T-helper 2 cell treated with Interferon-gamma antibody and Interleukin-4, amounts not matched to agents 100 ng/mL and 5 ng/mL, for 36 hours (primary cell): ENCODE data around the gene AMDHD2. TPM values are rescaled to one million over a fixed set of nuclear protein-coding genes. Genes with fewer than 3 reads are reported as not detected.

ENCODE experiments used
- intact Hi-C: fragments of 100-400 bp; cut with micrococcal nuclease; formaldehyde crosslinking; loops from one replicate; pipeline ENCODE4 v1.15.1; 2023
- total RNA-seq: library from RNA; stranded (reverse); gene quantifications from 2 replicates; pipeline ENCODE4 v1.2.3, GENCODE V29; 2022

The AMDHD2 gene
- total RNA-seq, 1 donor from 2014 or later: 44.8 TPM

DNA sequence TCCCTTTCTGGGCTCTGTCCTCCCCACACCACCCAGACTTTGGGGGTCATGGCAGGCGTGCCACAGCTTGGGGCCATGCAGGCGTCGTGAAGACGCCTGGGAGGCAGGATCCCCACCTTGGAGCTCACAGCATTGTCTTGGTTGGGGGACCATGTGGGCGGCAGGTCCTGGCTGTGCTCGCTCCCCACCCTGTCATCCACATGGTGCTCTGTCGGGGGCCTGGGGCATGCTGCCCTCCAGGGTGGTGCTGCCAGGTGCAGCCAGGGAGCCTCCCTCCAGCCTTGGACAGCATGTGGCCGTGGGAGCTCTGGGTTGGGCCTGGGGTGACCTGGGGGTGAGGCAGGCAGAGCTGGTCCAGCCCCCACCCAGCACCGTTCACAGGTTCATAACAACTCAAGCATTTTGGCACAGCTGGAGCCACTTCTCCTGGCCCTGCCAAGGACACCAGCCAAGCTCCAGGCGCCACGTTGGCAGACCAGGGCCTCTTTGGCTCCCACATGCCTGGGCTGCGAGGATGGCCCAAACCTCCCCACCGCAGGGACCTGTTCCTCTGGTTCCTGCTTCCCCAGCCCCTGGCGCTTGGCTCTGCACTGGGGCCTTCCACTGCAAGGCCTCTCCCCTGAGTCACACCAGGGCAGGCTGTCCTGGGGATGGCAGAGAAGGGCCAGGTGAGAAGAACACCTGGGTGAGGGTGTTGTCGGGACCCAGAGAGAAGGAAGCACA lies 21.5 kb upstream of the AMDHD2 start:
- intact Hi-C loops: no loop called here

DNA sequence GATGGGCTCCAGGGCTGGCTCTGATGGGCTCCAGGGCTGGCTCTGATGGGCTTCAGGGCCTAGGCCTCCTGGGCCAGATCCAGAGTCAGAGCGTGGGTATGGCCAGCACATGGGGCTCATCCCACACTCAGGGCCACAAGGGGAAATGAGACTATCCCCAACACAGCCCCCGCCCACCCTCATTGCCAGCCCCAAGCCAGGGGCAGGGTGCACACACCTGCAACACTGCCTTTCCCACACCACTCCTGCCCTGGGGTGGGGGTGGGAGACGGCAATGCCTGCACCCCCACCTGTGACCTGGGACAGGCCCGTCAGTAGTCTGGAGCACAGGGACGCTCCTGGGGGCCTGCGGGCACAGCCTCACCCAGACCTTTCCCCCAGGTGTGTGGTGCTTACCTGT lies 20.7 kb upstream of the AMDHD2 start:
- intact Hi-C loops: no loop called here

DNA sequence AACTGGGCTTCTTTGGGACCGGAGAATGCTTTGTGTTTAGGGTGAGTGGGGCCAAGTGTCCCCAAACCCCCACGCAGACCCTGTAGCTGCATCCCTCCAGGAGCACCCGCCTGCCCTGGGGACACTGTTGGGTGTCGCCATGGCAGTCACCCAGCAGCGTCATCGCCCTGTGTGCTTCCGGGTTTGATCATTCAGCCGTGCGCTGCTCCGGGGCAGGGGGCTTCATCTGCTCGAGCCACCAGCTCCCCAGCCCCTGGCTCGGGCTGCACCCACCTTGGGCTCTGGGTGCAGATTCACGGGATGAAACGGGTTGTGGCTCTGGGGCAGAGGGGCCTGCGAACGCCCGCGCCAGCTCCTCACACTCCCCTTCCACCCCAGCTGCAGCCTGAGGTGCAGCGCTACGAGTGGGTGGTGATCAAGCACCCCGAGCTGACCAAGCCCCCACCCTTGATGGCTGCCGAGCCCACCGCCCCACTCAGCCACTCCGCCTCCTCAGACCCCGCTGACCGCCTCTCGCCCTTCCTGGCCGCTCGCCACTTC lies 20.2 kb upstream of the AMDHD2 start:
- intact Hi-C loops: loop anchor here (2.0 kb wide), 2 partner anchors 159 to 305 kb away; partner anchors contain the start of gene ABCA3

GRCh38 chr16:2500430-2500917 lies 19.7 kb upstream of the AMDHD2 start:
- intact Hi-C loops: loop anchor here (2.0 kb wide), 2 partner anchors 160 to 306 kb away; partner anchors contain the start of gene ABCA3

GRCh38 chr16:2500918-2501750 lies 19.0 kb upstream of the AMDHD2 start:
- intact Hi-C loops: loop anchor here (2.0 kb wide), 2 partner anchors 160 to 306 kb away; partner anchors contain the start of gene ABCA3

- intact Hi-C loops: loop anchor here (2.0 kb wide), 2 partner anchors 161 to 307 kb away; partner anchors contain the start of gene ABCA3
Measured at GRCh38 chr16:2501946-2502895, 17.9 kb upstream of the AMDHD2 start.

DNA sequence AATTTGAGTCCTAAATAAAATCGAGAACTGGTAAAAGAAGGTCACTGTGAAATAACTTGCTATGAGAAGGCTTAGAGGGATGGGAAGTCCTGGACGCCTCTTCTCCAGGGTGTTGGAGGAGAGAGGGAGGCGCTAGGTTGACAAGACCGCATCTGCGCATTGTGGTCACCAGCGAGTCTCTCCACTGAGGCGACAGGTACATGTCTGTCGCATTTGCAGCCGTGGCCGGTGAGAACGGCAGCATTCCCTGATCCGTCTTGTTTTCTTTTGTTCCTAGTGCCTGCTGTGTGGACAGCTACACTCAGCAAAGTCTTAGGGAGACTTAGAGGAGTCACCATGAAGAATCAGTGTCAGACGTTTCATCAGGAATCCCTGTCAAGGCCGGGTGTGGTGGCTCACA lies 14.5 kb upstream of the AMDHD2 start:
- intact Hi-C loops: no loop called here

- intact Hi-C loops: no loop called here
Measured at GRCh38 chr16:2507052-2507659, 13.0 kb upstream of the AMDHD2 start.

- intact Hi-C loops: no loop called here
Measured at GRCh38 chr16:2507665-2508064, 12.5 kb upstream of the AMDHD2 start.

GRCh38 chr16:2508722-2509400 lies 11.3 kb upstream of the AMDHD2 start:
- intact Hi-C loops: no loop called here

- intact Hi-C loops: no loop called here
Measured at GRCh38 chr16:2511128-2511800, 8.9 kb upstream of the AMDHD2 start.

- intact Hi-C loops: no loop called here
Measured at GRCh38 chr16:2511996-2512734, 8.0 kb upstream of the AMDHD2 start.

- intact Hi-C loops: loop anchor here (1.0 kb wide), 1 partner anchor 19 kb away; no protein-coding TSS in a partner anchor
Measured at GRCh38 chr16:2512735-2513404, 7.3 kb upstream of the AMDHD2 start.

DNA sequence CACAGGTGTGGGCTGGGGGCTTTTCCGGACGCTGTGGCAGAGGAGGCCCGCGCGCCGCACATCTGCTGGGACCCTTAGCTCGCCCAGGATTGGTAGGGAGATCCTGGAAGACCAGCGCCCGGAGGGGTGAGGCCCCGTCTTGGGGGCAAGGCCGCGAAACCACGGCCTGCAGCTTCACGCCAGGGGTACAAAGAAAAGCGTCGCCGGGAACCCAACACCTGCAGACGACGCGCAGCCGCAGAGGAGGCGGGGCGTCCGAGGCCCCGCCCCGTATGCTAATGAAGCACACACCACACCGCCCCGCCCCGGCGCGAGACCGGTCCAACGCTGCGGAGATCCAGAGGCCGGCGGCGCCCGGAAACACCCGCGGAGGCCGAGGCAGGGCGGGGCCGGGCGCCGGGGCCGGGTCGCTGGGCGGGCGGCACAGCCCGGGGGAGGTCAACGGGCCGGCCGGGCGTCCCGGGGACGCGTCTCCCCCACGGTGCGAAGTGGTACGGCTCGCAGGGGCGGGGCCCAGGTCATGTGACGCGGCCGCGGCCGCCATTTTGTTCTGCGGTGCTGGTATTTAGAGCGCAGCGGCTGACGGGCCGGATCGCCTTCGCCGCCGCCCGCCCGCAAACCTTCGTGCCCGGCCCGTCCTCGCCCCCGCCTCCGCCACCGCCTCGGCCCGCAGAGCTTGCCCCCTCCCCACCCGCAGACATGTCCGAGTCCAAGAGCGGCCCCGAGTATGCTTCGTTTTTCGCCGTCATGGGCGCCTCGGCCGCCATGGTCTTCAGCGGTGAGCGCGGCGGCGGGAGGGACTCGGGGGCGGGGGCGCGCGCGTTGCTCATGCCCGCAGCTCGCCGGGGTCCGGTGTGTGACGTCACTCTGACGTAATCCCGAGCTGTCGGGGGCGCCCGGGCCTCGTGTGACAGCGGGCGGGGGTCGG lies 6.5 kb upstream of the AMDHD2 start, which contains the start of gene ATP6V0C:
Gene ATP6V0C (plus strand): TSS at position 548 of the 928 bp plus-strand sequence. CDS start 152 bp downstream, at position 700.
- intact Hi-C loops: loop anchor here (1.0 kb wide), 1 partner anchor 19 kb away; no protein-coding TSS in a partner anchor

- intact Hi-C loops: no loop called here
Measured at GRCh38 chr16:2514333-2515179, 5.6 kb upstream of the AMDHD2 start.
